Body of pancreas (tissue), 4 donors: ENCODE data around the gene RARA. TPM values are rescaled to one million over a fixed set of nuclear protein-coding genes. Genes with fewer than 3 reads are reported as not detected.

Experiments used
- ATAC-seq: fragments of 150-250 bp; one replicate; pipeline ENCODE4 v1.9.1; 2016
- DNase-seq, 4 donors: peaks; one replicate each; pipeline ENCODE4 v3.0.0-alpha.2; 2019
- H3K27ac ChIP-seq, 4 donors: fragments of 200-600 bp; sonication (generic); 1 replicate in 3 of 4; 2 replicates in 1 of 4; pipeline versions ENCODE4 v1.5.1 to v1.6.1; 2016 to 2019; ENCODE audit warnings: mild to moderate bottlenecking in 1 of 4, mixed read lengths in 1 of 4, moderate library complexity in 1 of 4
- H3K27me3 ChIP-seq, 2 donors: fragments of 200-600 bp; sonication (generic); one replicate each; pipeline ENCODE4 v1.6.0; 2016; ENCODE audit warnings: mild to moderate bottlenecking in 1 of 2
- H3K36me3 ChIP-seq, 2 donors: fragments of 200-600 bp; sonication (generic); replicated peaks in 1 of 2; 2 replicates each; pipeline ENCODE4 v1.5.1; 2016; ENCODE audit warnings: low read depth in 2 of 2; ENCODE audit not compliant: insufficient read depth in 1 of 2
- H3K4me1 ChIP-seq: fragments of 200-600 bp; sonication (generic); one replicate; pipeline ENCODE4 v1.6.0; 2016
- H3K4me3 ChIP-seq, 2 donors: fragments of 200-600 bp; sonication (generic); 1 replicate in 1 of 2; 2 replicates in 1 of 2; pipeline ENCODE4 v1.5.1; 2016 to 2019
- H3K9me3 ChIP-seq, 3 donors: fragments of 200-600 bp; sonication (generic); 1 replicate in 2 of 3; 2 replicates in 1 of 3; pipeline ENCODE4 v1.5.1; 2016
- POLR2A ChIP-seq, 3 donors: fragments of 450-650 bp; IDR thresholded peaks; one replicate each; pipeline ENCODE4 v1.6.1; 2016; ENCODE audit warnings: antibody characterized with exemption in 3 of 3, mild to moderate bottlenecking in 2 of 3
- WGBS, 2 donors: methylation state at CpG; one replicate each; pipeline ENCODE4 v1.1.5; 2017; 5-methylcytosine and 5-hydroxymethylcytosine counted together
- intact Hi-C: fragments of 100-400 bp; cut with DNase I; formaldehyde crosslinking; loops from one replicate; pipeline ENCODE4 v1.15.1; 2023
- total RNA-seq, 2 donors: library from RNA; depleted of rRNA; stranded (reverse); fragments of >200 nt; gene quantifications; one replicate each; pipeline ENCODE4 v1.1.0, GENCODE V29; 2016
- TF ChIP-seq, protein P1 (sequence below), 7 experiments: fragments of 450-650 bp in 4 of 7; fragments of 200-600 bp in 3 of 7; sonication (generic) in 3 of 7; IDR thresholded peaks; one replicate each; pipeline ENCODE4 v1.5.1; 2016 to 2019; ENCODE audit warnings: antibody characterized with exemption in 7 of 7

The RARA gene
- total RNA-seq, 2 donors from 2014 or later, result 11.4 to 13.8 TPM

DNA sequence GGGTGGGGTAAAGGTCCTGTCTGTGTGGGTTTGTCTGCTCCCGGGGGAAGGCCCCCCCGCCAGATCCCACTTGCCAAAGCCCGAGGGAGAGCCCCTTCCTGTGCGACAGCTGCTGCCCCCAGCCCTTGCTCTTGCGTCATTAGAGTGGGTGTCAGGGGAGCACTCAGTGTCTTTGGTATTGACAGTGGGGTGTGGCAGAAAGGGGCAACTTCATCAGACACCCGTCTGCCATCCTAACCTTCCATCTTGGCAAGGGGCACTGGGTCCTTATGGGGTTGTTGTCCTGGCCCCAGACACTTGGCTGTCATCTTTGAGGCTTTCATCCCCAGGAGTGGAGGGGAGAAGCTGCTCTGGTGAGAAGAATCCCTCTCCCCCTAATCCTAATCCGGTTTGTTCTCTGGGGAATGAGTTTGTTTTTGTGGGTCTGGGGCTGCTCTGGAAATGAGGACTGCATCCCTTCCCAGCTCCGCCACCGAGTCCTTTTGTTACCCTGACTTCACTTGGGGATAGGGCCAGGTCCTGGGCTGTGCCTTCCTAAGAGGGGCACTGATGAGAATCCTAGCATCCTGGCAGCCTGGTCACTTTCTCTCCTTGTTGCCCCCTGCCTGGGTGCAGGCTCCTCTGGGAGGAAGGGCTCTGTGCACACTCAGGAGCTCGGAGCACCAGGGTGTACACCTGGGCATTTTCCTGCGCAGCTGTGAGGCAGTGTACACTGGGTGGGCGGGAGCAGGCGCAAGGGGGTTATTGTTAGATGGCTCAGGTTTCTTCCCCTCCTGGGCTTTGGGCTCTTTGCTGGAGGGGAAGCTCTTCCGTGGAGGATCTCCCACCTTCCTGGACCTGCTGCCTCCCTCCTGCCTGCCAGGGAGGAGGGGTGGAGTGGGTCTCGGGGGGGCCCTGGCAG lies 34.5 kb downstream of the RARA start:
- WGBS, 2 donors, result 43 to 51% methylated on average over 8 to 15 of the region's 15 CpGs
- no peaks in the 10 kb centered on the region for H3K27me3 ChIP-seq
- peaks cover 75% of the 10 kb centered on the region for H3K4me1 ChIP-seq
- TF ChIP-seq, protein P1, sequence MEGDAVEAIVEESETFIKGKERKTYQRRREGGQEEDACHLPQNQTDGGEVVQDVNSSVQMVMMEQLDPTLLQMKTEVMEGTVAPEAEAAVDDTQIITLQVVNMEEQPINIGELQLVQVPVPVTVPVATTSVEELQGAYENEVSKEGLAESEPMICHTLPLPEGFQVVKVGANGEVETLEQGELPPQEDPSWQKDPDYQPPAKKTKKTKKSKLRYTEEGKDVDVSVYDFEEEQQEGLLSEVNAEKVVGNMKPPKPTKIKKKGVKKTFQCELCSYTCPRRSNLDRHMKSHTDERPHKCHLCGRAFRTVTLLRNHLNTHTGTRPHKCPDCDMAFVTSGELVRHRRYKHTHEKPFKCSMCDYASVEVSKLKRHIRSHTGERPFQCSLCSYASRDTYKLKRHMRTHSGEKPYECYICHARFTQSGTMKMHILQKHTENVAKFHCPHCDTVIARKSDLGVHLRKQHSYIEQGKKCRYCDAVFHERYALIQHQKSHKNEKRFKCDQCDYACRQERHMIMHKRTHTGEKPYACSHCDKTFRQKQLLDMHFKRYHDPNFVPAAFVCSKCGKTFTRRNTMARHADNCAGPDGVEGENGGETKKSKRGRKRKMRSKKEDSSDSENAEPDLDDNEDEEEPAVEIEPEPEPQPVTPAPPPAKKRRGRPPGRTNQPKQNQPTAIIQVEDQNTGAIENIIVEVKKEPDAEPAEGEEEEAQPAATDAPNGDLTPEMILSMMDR (IDR thresholded peaks at IDR 0.05), result no peak
- H3K4me3 ChIP-seq, result peak overlapping the region in 1 of 2 donors; percentile 68
- no peak for DNase-seq
- no peaks in the 10 kb centered on the region for H3K9me3 ChIP-seq
- intact Hi-C loops, result no loop called here
- H3K36me3 ChIP-seq, result no peaks in the 10 kb centered on the region
- peak overlapping the region; percentile 37 to 89 (median 80) for H3K27ac ChIP-seq
- ATAC-seq, result no peak

DNA sequence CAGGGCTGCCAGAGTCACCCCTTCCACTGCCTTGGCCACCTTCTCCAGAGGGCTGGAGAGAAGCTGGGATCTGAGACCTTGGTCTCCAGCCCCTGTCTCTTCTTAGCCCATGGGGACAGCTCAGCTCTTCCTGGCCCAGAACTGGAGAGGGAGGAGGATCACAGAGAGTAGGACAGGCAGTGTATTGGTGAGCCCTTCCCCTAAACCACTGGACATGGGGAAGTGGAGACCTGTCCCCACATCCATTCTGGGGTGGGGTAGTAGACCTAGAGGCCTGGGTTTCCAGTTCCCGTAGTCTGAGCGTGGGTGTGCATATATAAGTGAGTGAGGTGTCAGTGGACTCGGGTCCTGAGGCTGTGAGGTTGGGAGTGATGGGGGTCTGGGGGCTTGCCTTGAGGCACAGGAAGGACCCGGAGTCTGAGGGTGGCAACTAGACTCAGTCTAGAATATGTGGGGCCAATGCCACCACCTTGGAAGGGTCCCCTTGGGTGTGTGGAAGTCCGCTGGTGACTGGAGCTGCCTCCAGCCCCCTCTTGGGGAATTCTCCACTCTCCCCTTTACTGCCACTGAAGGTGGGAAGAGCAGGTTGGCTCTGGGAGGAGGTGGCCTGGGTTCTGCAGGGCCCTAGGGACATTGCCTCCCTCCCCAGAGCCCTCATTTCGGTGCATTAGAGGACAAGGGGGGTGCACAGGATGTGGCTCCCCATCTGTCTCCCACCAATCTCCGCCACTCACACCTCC lies 35.6 kb downstream of the RARA start:
- DNase-seq (no peak), ATAC-seq (no peak)
- 48 to 60% methylated on average over 7 of the region's 7 CpGs for WGBS, 2 donors
- H3K4me1 ChIP-seq, result peaks cover 85% of the 10 kb centered on the region
- no peaks in the 10 kb centered on the region for H3K9me3 ChIP-seq
- no peak for TF ChIP-seq POLR2A (IDR thresholded peaks at IDR 0.05)
- TF ChIP-seq, protein P1 (IDR thresholded peaks at IDR 0.05), result no peak
- peak overlapping the region; percentile 46 to 89 (median 80) for H3K27ac ChIP-seq
- H3K36me3 ChIP-seq, result peaks cover 0 to under 1% of the 10 kb centered on the region in 2 donors
- intact Hi-C loops, result no loop called here
- no peak overlapping the region for H3K4me3 ChIP-seq
- no peaks in the 10 kb centered on the region for H3K27me3 ChIP-seq

DNA sequence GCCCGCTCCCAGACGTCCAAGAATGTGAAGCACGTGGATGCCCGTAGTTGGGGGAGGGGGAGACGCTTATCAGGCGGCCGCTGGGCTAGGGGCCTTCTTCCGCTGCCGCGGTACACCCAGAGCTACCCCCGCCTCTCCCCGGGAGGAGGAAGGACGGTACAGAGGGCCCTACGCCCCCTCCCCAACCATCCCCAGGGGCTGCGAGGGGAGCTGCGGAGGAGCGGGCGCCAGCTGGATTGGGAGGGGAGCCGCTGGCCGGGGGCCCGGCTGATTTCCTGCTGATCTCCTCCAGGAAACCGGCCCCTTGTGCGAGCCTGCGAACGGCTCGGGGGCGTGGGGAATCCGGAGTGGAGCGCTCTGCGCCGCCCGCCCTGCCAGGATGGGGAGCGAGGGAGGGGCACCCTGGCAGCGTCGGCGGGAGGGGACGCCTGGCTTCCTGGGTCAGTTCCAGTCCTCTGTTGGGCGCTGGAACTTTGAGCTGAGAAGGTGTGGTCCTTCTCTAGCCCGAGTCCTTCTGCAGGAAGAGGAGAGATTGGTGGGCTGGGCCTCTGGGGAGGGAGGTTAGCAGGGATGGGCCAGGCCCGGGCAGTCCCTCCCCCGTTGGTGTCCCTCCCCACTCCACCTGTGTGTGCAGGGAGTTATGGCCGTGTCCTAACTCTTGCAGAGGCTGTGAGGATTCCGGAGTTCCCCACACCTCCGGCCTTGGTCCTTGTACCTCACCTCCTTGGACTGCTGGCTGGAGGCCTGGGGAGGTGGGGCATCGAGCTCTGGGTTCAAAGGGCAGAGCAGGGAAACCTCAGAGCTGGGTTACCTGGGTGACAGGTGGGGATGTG lies 36.4 kb downstream of the RARA start:
- H3K27me3 ChIP-seq, result no peaks in the 10 kb centered on the region
- intact Hi-C loops, result no loop called here
- H3K4me3 ChIP-seq, result peak overlapping the region in 1 of 2 donors; percentile 4
- peaks cover 0 to 2% of the 10 kb centered on the region in 2 donors for H3K36me3 ChIP-seq
- H3K27ac ChIP-seq, result peak overlapping the region; percentile 46 to 89 (median 80)
- H3K9me3 ChIP-seq, result no peaks in the 10 kb centered on the region
- peaks cover 81% of the 10 kb centered on the region for H3K4me1 ChIP-seq
- ATAC-seq (peak; percentile 54), DNase-seq (peak; percentile 74 to 90 (median 86))
- 0% methylated on average over 6 to 44 of the region's 45 CpGs for WGBS, 2 donors
- TF ChIP-seq, protein P1 (IDR thresholded peaks at IDR 0.05), result no peak
- peak in 2 of 3 donors; percentile 29 to 56 for TF ChIP-seq POLR2A (IDR thresholded peaks at IDR 0.05)

DNA sequence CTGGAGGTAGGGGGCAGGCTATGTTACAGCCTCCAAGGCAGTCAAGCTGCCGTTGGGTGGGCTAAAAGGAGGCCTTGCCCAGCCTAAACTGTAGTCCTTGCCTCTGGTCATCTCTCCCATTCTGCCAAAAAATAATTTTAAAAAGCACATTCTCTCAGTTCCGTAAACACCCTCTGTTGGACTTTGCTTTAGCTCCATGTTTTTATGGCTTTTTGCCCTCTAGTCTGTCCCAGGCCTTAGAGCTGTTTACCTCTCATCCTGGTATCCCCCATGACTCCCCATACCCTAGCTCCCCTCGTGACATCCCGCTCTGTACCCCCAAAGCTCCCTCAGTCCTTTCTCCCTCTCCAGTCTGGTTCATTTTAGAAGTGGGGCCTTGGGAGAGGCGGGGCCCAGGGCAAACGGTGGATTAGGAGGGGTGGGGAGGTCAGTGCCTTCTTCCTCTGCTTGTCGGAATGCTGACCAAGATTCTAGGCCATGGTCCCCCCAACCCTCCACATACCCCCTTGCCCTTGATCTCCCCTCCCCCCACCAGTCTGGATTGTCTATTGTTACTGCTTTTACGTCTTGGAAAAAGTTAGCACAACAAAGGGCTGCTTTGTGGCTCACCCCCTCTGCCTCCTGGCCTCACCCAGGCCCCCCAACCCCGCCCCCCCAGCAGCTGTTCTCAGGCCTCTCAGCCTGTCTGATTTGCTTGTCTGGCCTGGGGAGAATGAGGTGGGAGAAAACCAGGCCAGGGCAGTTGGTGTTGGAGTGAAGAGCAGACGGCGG lies 37.2 kb downstream of the RARA start:
- Histone ChIP-seq H3K4me3 (no peak overlapping the region), H3K4me1 (peaks cover 73% of the 10 kb centered on the region), H3K9me3 (no peaks in the 10 kb centered on the region), H3K27me3 (no peaks in the 10 kb centered on the region), H3K36me3 (peaks cover 0 to 2% of the 10 kb centered on the region in 2 donors), H3K27ac (peak overlapping the region; percentile 46 to 89 (median 80))
- ATAC-seq (no peak), DNase-seq (no peak)
- TF ChIP-seq, protein P1 (IDR thresholded peaks at IDR 0.05), result no peak
- no peak for TF ChIP-seq POLR2A (IDR thresholded peaks at IDR 0.05)
- 38 to 42% methylated on average over 11 of the region's 11 CpGs for WGBS, 2 donors
- intact Hi-C loops, result no loop called here
